Heart left ventricle (tissue), 13 donors: Measurements from ENCODE around the gene OPRD1.

Experiments
- CTCF ChIP-seq, 12 donors: fragments of 200-600 bp; sonication (generic) in 4 of 12; IDR thresholded peaks; one replicate each; pipeline versions ENCODE4 v1.5.0 to v1.8.0; 2018 to 2022; ENCODE audit warnings: antibody characterized with exemption in 12 of 12, mild to moderate bottlenecking in 5 of 12
- POLR2A ChIP-seq, 2 donors: fragments of 450-650 bp; IDR thresholded peaks; one replicate each; pipeline ENCODE4 v1.6.1; 2017; ENCODE audit warnings: antibody characterized with exemption in 2 of 2, mild to moderate bottlenecking in 2 of 2, moderate library complexity in 2 of 2
- donor health status: ischemic (EF 13 %, LVEDD 7.1; RV severe dilation, severe dysfunction).
- donor health status: DM: no; HTN: yes; CAD: no.
- donor health status: DM: no; HTN: no; CAD: no.
- donor health status: ischemic (EF 25% LVEDD 6.9; RV normal size, moderate dysfunction).
- donor health status: ischemic (EF 25% LVEDD 5.7; RV mildly dilated, moderate dysfunction).
- donor health status: ischemic (EF 35%, LVEDD 5.7; RV mildly dilated, moderate dysfunction).
- donor health status: nonischemic (EF 11% LVEDD 7.7; RV severe dilation, severe dysfunction).
- donor health status: DM: yes; HTN: yes; CAD: no.
- donor health status: PGD.
- donor health status: ischemic (EF 29% LVEDD 5.4; RV normal size, mild dysfunction).
- donor health status: nonischemic (EF 23%, LVEDD 6.1; RV moderate dilation, normal function).

GRCh38 chr1:28811369-28811765, 603 bp upstream of the OPRD1 start:
- no peak for TF ChIP-seq POLR2A (IDR thresholded peaks at IDR 0.05)
- no peak for TF ChIP-seq CTCF (IDR thresholded peaks at IDR 0.05)
